ENCODE results near the gene SELP. TPM values are rescaled to one million over a fixed set of nuclear protein-coding genes. Genes with fewer than 3 reads are reported as not detected.

The SELP gene
- total RNA-seq, 1 experiment from 2014 or later = 0.17 TPM

GRCh38 chr1:169545472-169545871 is 84.5 kb downstream of the SELP start (continued):
- TF ChIP-seq USF2 (CRISPR knock-in tag; IDR thresholded peaks at IDR 0.05) = no peak
- TF ChIP-seq SP1 (CRISPR knock-in tag; conservative IDR thresholded peaks at IDR 0.05) = no peak
- no peak for TF ChIP-seq PRDM15 (CRISPR knock-in tag; IDR thresholded peaks at IDR 0.05)
- TF ChIP-seq ZNF138 (CRISPR knock-in tag; conservative IDR thresholded peaks at IDR 0.05) = no peak
- TF ChIP-seq SMAD4 (CRISPR knock-in tag; IDR thresholded peaks at IDR 0.05) = no peak
- TF ChIP-seq JAZF1 (CRISPR knock-in tag; IDR thresholded peaks at IDR 0.05) = no peak

- no peaks in the 10 kb centered on the region; the same call in 1 of the 2 replicates for H3K9me3 Mint-ChIP-seq
- TF ChIP-seq ZBTB21 (CRISPR knock-in tag; IDR thresholded peaks at IDR 0.05; ENCODE audit: borderline replicate concordance) (no peak), SP1 (CRISPR knock-in tag; conservative IDR thresholded peaks at IDR 0.05) (no peak), GRHL2 (CRISPR knock-in tag; IDR thresholded peaks at IDR 0.05; ENCODE audit: insufficient replicate concordance, severe bottlenecking) (no peak), OVOL2 (CRISPR knock-in tag; IDR thresholded peaks at IDR 0.05; ENCODE audit: borderline replicate concordance) (no peak), JUN (CRISPR knock-in tag; IDR thresholded peaks at IDR 0.05) (no peak), TP53 (CRISPR knock-in tag; IDR thresholded peaks at IDR 0.05) (no peak), ZNF671 (CRISPR knock-in tag; IDR thresholded peaks at IDR 0.05) (no peak), ZNF121 (CRISPR knock-in tag; IDR thresholded peaks at IDR 0.05) (no peak), E2F5 (CRISPR knock-in tag; IDR thresholded peaks at IDR 0.05) (no peak), AFF4 (CRISPR knock-in tag; IDR thresholded peaks at IDR 0.05; ENCODE audit: borderline replicate concordance) (no peak), SMAD4 (CRISPR knock-in tag; IDR thresholded peaks at IDR 0.05) (no peak), USF2 (CRISPR knock-in tag; IDR thresholded peaks at IDR 0.05) (no peak), CTCF (IDR thresholded peaks at IDR 0.05) (no peak), ATF2 (CRISPR knock-in tag; IDR thresholded peaks at IDR 0.05; ENCODE audit: borderline replicate concordance, low read depth) (no peak), STAT6 (CRISPR knock-in tag; conservative IDR thresholded peaks at IDR 0.05; ENCODE audit: low read depth) (no peak)
- no peak overlapping the region for H3K4me3 Mint-ChIP-seq
- H3K27me3 Mint-ChIP-seq (ENCODE audit: low read depth) = no peaks in the 10 kb centered on the region; the same call in 1 of the 2 replicates
- no peak overlapping the region for H3K27ac Mint-ChIP-seq
- DNase-seq (ENCODE audit: low spot score) (no peak), ATAC-seq (no peak)
- H3K36me3 Mint-ChIP-seq = no peaks in the 10 kb centered on the region
- POLR2A ChIA-PET = no interaction called here
- CTCF ChIA-PET = no interaction called here
- no peaks in the 10 kb centered on the region for H3K4me1 Mint-ChIP-seq
Measured at GRCh38 chr1:169538998-169539871, 90.7 kb downstream of the SELP start.
